Parathyroid adenoma (tissue), 2 donors: ENCODE results near the gene SLC2A13.

ENCODE experiments used
- H2AFZ ChIP-seq: fragments of 300-600 bp; sonication (generic); one replicate; pipeline ENCODE4 v1.7.0; 2017; ENCODE audit warnings: antibody characterized with exemption, mild to moderate bottlenecking
- H3K27ac ChIP-seq: fragments of 300-600 bp; sonication (generic); one replicate; pipeline ENCODE4 v1.7.0; 2017
- H3K27me3 ChIP-seq: fragments of 300-600 bp; sonication (generic); one replicate; pipeline ENCODE4 v1.7.0; 2017; ENCODE audit warnings: low read length; ENCODE audit not compliant: control insufficient read depth, insufficient read depth
- H3K36me3 ChIP-seq: fragments of 300-600 bp; sonication (generic); one replicate; pipeline ENCODE4 v1.7.0; 2017; ENCODE audit warnings: low read length; ENCODE audit not compliant: control insufficient read depth, insufficient read depth
- H3K4me1 ChIP-seq: fragments of 300-600 bp; sonication (generic); one replicate; pipeline ENCODE4 v1.7.0; 2017; ENCODE audit warnings: control low read depth
- H3K4me2 ChIP-seq: fragments of 300-600 bp; sonication (generic); one replicate; pipeline ENCODE4 v1.7.0; 2017; ENCODE audit warnings: low read length
- H3K4me3 ChIP-seq: fragments of 300-600 bp; sonication (generic); one replicate; pipeline ENCODE4 v1.7.0; 2017; ENCODE audit warnings: low read depth, low read length
- H3K79me2 ChIP-seq: fragments of 300-600 bp; sonication (generic); one replicate; pipeline ENCODE4 v1.7.0; 2017; ENCODE audit warnings: control low read depth
- H3K9ac ChIP-seq: fragments of 300-600 bp; sonication (generic); one replicate; pipeline ENCODE4 v1.7.0; 2017; ENCODE audit warnings: mild to moderate bottlenecking
- H3K9me3 ChIP-seq: fragments of 300-600 bp; sonication (generic); one replicate; pipeline ENCODE4 v1.7.0; 2017; ENCODE audit warnings: low read length; ENCODE audit not compliant: control insufficient read depth
- CTCF ChIP-seq: fragments of 300-600 bp; sonication (generic); IDR thresholded peaks from one replicate; pipeline ENCODE4 v1.7.0; 2017; ENCODE audit warnings: antibody characterized with exemption, mild to moderate bottlenecking
- donor health status: primary hyperparathyroidism.

The SLC2A13 gene

GRCh38 chr12:40068416-40068815 lies 37.5 kb downstream of the SLC2A13 start:
- no peak for TF ChIP-seq CTCF
- Histone ChIP-seq H3K9ac (no peak overlapping the region), H3K4me1 (peaks cover 2% of the 10 kb centered on the region), H3K79me2 (peaks cover 10% of the 10 kb centered on the region), H3K4me2 (no peak overlapping the region), H2AFZ (no peak overlapping the region), H3K4me3 (no peak overlapping the region), H3K27ac (no peak overlapping the region), H3K27me3 (no peaks in the 10 kb centered on the region), H3K36me3 (no peaks in the 10 kb centered on the region), H3K9me3 (no peaks in the 10 kb centered on the region)

GRCh38 chr12:40065636-40066035 lies 40.2 kb downstream of the SLC2A13 start:
- H3K27me3 ChIP-seq: no peaks in the 10 kb centered on the region
- H3K4me3 ChIP-seq: no peak overlapping the region
- TF ChIP-seq CTCF: no peak
- no peaks in the 10 kb centered on the region for H3K36me3 ChIP-seq
- H2AFZ ChIP-seq: no peak overlapping the region
- H3K27ac ChIP-seq: no peak overlapping the region
- H3K79me2 ChIP-seq: peaks cover 10% of the 10 kb centered on the region
- H3K4me2 ChIP-seq: no peak overlapping the region
- no peak overlapping the region for H3K9ac ChIP-seq
- H3K4me1 ChIP-seq: no peaks in the 10 kb centered on the region
- no peaks in the 10 kb centered on the region for H3K9me3 ChIP-seq

- no peak for TF ChIP-seq CTCF
- Histone ChIP-seq H3K9me3 (no peaks in the 10 kb centered on the region), H3K36me3 (no peaks in the 10 kb centered on the region), H3K4me3 (no peak overlapping the region), H3K4me1 (peaks cover 14% of the 10 kb centered on the region), H3K9ac (no peak overlapping the region), H3K27me3 (no peaks in the 10 kb centered on the region), H3K79me2 (peaks cover 16% of the 10 kb centered on the region), H2AFZ (no peak overlapping the region), H3K27ac (no peak overlapping the region), H3K4me2 (no peak overlapping the region)
Observed at GRCh38 chr12:40063414-40063813, 42.5 kb downstream of the SLC2A13 start.

GRCh38 chr12:40058721-40059190 lies 47.1 kb downstream of the SLC2A13 start:
- Histone ChIP-seq H3K4me1 (peaks cover 19% of the 10 kb centered on the region), H3K36me3 (no peaks in the 10 kb centered on the region), H3K27me3 (no peaks in the 10 kb centered on the region), H3K79me2 (peaks cover 16% of the 10 kb centered on the region), H3K4me3 (no peak overlapping the region), H2AFZ (no peak overlapping the region), H3K27ac (no peak overlapping the region), H3K9me3 (no peaks in the 10 kb centered on the region), H3K9ac (no peak overlapping the region), H3K4me2 (no peak overlapping the region)
- no peak for TF ChIP-seq CTCF

GRCh38 chr12:40056373-40056772 lies 49.5 kb downstream of the SLC2A13 start:
- Histone ChIP-seq H3K4me1 (peaks cover 19% of the 10 kb centered on the region), H2AFZ (no peak overlapping the region), H3K9me3 (no peaks in the 10 kb centered on the region), H3K9ac (no peak overlapping the region), H3K27ac (no peak overlapping the region), H3K4me2 (no peak overlapping the region), H3K4me3 (no peak overlapping the region), H3K27me3 (no peaks in the 10 kb centered on the region), H3K36me3 (no peaks in the 10 kb centered on the region), H3K79me2 (peaks cover 33% of the 10 kb centered on the region)
- no peak for TF ChIP-seq CTCF
